NCI-H1436 treated with DMSO at 0.1 percent for 48 hours (cell line): ENCODE data around the gene GHRL.
"Not testable (repeated sequence)": the region's sequence is repeated elsewhere in the genome, so short reads cannot be mapped to it uniquely, and the experiment has no call there.

Experiments used
- DNase-seq: peaks from one replicate; lab custom pipeline; 2025; lab: John Stamatoyannopoulos, UW

The GHRL gene

DNA sequence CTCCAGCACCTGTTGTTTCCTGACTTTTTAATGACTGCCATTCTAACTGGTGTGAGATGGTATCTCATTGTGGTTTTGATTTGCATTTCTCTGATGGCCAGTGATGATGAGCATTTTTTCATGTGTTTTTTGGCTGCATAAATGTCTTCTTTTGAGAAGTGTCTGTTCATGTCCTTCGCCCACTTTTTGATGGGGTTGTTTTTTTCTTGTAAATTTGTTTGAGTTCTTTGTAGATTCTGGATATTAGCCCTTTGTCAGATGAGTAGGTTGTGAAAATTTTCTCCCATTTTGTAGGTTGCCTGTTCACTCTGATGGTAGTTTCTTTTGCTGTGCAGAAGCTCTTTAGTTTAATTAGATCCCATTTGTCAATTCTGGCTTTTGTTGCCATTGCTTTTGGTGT, 5.3 kb upstream of the GHRL start:
- not testable (repeated sequence) for DNase-seq

DNA sequence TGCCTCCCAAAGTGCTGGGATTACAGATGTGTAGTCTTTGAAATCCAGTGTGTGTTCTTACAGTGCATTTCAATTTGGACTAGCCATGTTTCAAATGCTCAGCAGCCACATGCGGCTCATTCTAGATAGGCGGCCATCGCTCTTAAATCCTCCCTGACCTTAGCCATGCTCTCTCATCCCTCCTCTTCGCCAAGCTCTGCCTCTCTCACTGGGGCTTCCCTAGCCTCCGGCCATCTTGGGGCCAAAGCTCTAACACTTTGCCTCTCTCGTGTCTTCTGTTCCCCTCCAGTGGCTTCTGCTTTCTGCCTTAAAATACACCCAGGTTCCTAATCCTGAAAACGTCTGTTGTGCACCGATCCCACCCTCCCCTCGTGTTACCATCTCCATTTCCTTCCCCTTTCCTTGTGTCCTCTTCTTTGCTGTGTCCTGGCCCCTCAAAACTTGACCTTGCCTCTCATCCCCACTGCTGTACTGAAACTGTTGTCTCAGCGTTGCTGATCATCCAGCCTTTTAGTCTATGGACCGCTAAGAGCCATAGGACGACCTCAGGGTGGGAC, 1.4 kb upstream of the GHRL start:
- no peak for DNase-seq

DNA sequence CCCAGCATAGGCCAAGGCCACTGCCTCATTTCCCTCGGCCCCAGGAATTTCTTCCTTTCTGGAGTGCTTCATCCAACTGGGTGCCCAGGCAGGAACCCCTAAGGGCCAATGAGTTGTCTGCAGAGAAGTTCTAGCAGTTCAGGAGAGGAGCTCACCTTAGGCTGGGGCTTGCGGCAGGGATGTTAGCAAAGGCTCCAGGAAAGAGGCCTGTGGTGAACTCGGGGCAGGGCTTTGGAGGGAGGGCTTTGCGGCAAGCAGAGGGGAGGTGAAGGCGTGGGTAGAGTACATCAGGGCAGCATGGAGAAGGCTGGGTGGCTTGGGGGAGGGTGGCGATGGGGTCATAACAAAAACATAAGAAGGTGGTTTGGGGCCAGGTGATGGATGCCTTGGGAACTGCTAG, 1.1 kb downstream of the GHRL start:
- no peak for DNase-seq

DNA sequence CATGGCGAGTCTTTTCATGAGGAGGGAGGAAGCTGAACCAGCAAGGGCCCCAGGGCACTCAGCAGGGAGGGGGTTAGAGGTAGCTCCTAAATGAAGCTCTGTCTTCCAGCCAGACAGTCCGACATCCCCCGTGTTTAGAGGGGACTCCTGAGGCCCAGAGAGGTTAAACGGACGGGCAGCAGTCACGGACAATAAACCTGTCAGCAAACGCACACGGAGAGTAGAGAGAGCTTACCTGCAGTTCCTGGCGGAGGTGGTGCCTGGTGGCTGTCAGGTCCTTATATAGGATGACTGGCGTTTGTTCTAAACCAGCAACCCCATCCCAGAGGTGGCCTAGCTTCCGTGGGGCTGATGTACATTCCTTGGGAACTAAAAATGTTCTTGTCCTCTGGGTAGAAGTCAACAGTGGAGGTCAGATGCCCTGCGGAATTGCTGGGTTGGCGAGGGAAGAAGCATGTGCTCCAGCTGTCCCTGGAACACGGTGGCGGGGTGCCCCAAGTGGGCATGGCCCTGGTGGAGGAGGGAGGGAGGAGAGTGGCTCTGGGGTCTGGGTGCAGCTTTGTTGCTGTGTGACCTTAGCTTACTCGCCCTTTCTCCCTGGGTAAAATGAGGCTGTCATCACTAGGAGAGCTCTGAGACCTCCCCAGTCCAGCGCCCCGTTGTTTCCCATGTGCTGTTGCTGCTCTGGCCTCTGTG, 2.1 kb downstream of the GHRL start:
- DNase-seq: no peak

DNA sequence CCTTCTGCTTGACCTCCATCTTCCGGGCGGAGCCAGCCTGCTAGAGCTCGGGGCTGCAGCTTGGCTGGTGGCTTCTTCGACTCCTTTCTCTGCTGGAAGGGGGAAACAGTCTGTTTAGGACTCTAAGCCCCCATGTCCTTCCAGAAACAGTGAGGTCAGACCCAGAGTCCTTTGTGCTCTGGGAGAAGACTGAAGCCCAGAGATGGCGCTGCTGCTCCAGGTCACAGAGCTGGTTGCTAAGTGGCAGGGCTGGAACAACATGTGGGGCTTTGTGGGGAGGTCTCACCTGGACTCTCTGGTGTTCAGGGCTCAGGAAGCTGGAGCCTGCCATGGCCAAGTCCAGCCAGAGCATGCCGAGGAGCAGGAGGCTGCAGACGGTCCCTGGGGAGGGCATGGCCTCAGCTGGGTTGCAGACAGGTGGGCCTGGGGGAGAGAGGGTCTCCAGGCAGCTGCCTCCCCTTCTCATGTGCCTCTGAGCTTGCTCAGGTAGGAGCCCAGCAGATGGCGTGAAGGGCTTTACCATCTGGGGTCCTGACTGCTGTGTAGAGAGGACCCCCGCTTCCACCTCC, 2.9 kb downstream of the GHRL start:
- no peak for DNase-seq

DNA sequence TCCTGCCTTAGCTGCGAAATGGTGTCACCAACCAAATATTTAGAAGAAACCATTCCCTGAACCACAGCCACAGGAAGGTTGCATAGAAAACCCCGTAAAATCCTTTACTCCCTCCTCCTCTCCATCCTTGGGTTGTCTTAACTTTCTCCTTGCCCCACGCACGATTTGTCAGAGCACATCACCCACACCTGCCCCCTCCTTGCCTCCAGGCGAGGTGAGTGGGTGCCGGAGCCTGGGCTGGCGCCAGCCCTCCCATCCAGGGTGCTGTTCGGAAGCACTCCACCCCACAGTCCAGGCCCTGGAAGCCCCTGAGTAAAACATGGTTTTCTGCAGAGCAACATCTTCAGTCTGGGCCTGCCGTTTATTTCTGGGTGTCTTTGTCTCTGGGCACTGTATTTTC, 3.7 kb downstream of the GHRL start:
- DNase-seq: no peak

DNA sequence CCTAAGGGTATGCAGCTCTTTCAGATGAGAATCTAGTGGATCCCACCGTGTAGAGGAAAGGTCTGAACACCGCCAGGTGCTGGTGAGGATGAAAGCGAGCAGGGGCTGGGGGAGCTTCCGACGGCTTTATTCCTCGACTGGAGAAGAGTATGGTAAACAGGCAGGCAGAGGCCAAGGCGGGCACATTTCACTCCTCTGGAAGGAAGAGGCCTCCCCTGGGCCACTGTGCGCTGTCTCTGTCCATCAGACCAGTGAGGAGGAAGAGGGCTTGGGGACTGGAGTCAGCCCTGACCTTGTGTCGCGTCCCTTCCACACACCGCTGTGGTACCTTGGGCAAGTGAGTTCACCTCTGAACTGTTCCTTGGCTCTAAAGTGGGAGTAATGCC, 4.2 kb downstream of the GHRL start:
- DNase-seq: no peak

DNA sequence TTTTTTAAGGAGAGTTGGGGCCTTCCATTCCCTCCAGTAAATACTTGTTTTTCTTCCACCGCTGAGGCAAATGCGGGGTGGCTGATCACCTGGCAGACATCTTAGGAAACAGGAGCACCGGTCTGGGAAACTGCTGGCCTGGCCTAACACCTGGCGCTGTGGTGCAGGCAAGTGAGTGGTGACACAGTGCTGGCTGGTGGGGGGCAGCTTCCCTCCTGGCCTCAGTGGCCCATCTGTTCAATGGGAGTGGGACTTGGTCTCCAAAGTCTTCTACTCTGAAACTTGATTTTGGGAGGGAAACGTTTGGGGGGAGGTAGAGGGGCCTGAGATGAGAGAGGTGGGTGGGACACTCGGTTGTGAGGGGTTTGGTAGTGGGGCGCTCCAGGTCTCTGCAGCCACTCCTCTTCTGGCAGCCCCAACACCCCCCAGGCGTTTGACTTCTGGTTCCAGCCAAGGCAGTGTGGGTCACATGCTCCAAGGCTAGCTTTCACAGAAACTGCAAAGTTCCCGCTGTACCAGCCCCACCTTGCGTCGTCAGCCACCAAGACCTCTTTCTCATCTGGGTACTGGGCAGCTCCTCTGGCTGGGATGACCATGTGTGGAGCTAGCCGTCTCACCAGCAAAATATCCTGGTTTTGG, 4.7 kb downstream of the GHRL start:
- no peak for DNase-seq

DNA sequence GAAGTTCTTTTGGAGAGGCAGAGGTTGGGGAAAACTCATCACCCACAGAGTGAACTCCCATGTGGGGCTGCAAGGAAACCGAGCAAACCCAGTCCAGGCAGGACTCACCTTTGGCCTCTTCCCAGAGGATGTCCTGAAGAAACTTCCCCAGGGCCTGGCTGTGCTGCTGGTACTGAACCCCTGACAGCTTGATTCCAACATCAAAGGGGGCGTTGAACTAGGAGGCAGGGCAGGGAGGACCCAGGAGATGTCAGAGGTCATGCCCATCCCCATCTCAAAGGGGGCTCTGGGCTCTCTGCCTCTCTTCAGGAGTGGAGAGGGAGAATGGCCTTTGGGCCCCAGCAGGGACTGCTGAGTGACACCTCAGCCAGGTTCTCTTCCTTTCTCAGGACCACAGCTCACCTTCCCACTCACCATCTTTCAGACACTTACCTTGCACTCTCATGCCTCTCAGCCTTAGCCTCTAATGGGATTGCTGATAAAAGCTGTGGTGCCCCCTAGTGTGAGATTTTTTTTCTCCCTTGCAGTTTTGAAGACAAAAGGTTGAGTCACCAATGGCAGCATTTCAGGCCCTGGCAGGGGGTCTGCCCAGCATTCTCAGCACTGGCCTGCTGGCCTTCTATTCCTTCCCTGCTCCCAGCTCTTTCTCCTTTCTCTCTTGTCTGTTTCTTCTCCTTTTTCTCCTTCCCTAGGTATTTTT, 6.0 kb downstream of the GHRL start:
- DNase-seq: no peak

DNA sequence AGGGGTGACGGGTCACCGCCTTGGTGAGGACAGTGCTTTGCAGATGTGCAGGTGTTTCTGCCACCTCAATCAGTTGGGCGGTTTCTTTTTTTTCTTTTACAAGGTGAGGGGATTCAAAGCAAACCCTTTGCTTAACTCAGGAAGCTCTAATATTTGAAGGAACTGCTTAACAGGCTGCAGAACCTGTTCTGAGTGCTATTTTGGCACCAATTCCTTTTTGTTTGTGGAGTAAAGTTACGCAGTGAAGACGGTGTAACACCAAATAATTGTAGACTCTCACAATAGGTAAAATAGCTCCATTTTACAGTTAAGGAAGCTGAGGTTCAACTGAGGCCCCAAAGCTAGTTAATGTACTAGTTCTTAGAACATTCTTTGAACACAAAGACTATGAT, 6.6 kb downstream of the GHRL start:
- DNase-seq: no peak

DNA sequence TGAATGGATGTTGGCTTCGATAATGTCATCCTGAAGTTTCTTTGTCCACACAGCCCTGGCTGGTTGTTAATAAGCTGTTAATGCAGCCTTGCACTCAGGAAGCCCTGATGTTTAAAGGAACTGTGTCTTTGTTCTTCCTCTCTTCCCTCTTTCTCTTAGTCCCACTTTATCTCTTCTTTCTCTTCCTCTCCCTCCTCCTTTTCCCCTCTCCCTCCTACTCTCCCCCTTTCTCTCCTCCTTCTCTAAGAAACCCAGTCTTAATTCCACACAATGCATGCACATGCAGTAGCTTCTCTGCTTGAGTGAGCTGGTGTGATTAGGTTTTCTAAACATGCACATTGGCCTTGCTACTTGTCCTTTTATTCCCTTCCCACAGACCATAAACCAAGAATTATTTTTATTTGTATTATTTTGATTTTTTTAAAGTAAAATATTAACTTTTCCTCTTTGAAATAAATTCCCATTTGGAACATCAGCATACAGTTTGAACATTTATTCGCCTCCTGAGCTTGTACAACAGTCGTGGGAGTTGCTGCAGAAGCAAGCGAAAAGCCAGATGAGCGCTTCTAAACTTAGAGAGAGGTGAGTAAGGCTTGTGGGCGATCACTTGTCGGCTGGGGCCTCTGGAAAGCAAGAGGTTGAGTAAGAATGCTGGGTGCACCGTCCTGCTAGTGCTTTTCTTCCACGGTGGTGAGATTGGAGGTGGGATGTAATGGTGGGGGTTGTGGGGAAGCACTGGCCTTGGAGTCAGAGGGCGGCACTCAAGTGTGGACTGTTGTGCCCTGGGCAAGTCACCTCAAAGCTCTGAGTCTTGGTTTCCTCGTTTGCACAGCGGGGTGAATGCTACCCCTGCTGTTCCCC, 7.2 kb downstream of the GHRL start:
- no peak for DNase-seq

DNA sequence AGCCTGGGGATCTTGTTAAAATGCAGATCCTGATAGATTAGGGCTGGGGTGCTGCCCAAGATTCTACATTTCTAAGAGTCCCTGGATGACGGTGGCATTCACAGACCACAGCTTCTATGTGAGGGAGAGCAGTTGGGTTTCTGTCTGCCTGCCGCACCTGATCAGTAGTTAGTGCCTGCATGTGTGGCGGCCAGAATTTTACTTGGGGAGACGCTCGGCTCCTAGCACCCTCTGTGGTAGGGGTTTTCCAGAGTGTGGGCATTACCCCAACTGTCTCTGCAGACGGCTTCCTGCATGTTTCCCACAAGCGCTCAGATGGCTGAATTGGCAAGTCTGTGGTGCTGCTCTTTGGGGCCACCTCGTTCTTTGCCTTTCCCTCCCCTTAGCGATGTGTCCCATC, 8.3 kb downstream of the GHRL start:
- no peak for DNase-seq

DNA sequence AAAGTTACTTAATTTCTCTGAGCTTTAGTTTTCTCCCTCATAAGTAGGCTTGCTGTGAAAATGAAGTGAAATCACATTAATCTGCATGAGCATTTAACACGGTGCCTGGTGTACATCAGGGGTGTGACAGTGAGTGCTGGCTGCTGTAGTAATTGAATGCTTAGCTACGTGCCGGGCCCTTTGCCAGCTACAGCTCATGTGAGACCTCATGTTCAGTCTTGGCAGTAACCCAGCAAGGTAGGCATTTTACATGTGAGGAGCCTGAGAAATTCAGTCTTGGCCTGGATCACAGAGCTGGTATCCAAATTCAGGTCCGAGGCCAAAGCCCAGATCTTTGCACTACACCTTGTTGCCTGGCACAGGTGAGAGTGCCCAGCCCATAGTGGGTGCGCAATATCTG, 9.1 kb downstream of the GHRL start:
- no peak for DNase-seq

DNA sequence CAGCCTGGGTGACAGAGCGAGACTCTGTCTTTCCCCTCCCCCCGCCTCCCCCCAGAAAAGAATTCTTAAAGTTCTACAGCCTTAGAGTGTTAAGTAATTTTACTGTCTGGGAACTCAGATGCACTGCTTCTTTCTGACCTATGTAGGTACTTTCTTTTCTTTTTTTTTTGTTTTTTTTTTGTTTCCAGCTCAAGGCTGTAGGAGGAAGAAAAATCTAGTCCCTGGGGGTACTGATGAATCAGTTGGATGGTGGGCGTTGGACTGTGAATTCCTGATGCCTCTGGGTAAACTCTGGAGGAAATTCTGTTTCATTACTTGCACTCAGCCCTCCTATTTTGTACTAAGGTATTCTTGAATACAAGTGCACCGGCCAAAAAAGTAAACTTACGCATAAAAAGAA, 10.8 kb downstream of the GHRL start:
- DNase-seq: no peak

DNA sequence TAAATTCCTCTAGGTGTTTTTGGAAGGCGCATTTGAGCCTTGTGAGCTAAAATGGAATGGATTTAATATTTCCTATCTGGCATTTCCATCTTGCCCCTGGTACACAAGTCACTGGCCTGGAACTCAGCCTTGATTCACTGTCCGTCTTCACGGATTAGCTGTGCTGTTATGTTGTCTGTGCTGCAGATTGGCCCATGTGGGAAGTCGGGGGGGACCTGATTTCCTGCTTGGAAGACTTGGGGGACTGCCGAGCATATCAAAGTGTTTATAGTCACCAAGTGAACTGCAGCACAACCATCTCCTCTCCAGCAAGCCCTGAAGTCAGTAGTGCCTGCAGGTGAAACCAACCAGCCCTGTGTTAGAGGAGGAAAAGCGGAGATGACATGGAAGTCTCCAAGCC, 12.2 kb downstream of the GHRL start:
- no peak for DNase-seq

DNA sequence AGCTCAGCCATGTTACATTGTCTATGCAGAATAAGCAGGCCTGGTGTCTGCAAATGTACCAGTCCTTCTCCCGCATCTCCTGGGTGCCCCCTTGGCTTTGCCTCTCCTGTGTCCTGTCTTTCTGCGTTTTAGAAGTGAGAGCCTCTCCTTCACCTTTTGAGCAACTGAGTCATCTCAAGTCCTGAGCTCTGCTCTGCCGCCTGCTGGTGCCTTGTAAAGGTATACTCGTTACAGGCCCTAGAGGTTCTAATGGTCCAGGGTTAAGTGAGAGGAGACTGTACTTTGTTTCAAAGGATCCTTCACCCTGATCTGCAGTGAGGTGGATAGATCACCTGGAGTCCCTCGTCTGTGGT, 12.6 kb downstream of the GHRL start:
- DNase-seq: no peak

DNA sequence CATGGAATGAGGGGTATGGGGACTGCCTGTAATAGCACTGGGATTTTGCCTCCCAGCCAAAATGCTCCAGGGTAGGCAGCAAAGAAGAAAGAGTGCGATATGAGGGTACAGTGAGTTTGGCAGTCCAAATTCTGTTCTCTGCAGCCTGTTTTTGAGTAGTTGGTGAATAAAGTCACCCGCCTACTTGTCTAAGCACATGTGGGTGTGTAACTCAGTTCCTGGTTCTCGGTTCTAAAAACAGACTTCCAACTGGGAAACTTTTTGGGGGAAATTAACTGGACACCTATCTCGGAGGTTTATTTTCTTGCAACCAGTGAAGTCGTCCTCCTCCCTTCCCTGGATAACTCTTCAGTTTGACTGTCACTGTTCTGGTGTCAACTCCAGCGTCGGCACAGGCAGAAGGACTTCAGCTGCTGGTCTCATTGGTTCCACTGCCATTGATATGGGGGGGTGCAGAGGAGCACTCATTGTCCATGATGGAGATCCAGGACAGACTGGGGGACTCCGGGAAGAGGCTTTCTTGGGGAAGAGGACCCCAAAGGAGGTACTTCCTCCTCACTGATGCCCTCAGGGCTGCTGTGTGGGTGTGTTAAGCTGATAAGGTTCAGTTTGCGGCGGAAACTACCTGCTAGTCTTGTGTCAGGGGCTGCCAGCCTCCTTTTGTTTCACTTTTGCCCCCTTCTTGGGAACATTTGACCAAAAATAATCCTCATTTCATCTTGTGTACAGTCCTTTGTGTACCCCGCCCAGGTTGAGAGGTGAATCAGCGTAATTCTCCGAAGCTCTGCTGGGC, 13.2 kb downstream of the GHRL start:
- DNase-seq: no peak

DNA sequence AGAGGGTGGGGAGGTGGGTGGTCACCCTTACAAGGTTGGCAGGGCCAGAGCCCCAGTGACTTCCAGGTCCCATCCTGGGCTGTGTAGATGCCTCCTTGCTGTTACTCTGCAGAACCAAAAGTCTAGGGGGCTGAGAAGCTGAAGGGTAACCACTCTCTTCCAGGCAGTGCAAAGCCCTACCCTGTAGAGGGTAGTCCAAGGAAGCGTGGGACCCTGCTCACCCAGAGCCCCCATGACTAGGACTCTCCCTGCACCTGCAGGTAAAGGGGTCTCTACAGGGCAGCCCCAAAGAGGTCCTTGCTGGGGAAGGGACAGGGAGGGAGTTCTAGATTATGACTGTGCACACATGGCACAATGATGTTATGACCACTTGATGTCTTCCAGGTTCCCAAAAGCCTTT, 14.2 kb downstream of the GHRL start:
- no peak for DNase-seq

DNA sequence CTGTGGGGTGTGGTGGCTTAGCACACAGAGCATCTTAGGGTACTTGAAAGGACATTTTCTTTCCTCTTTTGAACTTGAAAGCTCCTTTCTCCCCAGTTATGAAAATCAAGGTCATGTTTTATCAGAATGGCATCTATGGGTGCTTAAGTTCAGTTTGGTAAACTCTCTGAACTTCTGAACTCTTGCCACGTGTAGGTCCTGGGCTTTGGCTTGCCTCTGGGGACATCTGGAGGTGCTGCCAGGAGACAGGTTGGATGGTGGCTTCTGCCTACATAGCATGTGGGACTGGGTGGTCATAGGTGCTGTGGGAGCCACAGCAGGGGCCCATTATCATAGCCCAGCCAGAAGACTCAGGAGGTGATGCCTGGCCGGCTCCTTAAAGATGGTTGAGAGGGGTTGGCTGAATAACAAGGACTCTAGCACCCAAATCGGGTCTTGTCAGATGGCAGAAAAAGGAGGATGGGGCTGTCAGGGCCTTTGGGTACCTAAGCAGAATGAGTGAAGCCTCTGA, 15.6 kb downstream of the GHRL start:
- no peak for DNase-seq

DNA sequence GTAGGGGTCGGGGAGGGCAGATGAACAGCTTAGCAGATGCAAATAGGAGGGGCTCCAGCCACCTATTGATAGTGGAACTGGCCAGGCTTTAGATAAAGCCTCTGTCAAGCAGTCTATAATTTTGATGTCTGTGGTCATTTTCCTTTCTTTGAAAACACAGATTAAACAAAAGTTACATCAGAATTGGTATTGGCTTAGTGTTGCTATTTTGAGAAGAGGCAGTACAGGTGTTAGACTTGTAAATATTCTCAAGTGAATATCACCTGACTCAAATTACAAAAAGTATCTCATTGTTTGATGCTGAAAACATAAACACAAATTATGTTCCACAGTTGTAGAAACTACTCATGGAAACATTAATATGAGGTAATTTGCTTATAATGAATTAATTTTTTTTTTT, 18.1 kb downstream of the GHRL start:
- DNase-seq: no peak

DNA sequence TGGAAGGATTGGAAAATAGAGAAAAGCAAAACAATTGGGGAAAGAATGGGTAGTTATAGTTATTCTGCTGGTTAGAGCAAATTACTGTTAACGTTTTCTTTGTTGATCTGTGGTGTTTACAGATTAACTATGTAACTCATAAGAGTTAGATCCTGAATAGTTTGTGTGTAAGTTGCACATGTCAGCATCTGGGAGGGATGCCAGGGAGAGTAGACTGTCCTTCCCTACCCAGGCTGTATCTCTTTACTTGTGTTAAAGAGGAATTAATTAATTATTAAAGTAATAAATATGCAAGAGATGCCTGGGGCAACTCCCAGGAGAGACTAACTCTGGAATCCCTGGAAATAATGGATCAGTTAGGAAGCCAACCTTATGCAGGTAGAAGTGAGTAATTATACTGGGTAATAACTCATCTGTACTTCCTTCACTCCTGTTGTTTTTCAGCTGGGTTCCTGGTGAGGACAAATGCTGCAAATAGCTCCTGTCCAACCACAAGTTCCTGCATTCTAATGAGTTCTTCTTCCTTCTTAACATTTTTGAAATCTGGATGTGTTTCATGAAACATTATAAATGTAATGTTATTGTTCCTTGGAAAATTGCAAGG, 18.9 kb downstream of the GHRL start:
- no peak for DNase-seq
